Body of pancreas (tissue), 4 donors: ENCODE measurements around the gene CAMKK2.

ENCODE experiments used
- POLR2A ChIP-seq, 3 donors: fragments of 450-650 bp; IDR thresholded peaks; one replicate each; pipeline ENCODE4 v1.6.1; 2016; ENCODE audit warnings: antibody characterized with exemption in 3 of 3, mild to moderate bottlenecking in 2 of 3
- TF ChIP-seq, protein P1 (sequence below), 7 experiments: fragments of 450-650 bp in 4 of 7; fragments of 200-600 bp in 3 of 7; sonication (generic) in 3 of 7; IDR thresholded peaks; one replicate each; pipeline ENCODE4 v1.5.1; 2016 to 2019; ENCODE audit warnings: antibody characterized with exemption in 7 of 7

DNA sequence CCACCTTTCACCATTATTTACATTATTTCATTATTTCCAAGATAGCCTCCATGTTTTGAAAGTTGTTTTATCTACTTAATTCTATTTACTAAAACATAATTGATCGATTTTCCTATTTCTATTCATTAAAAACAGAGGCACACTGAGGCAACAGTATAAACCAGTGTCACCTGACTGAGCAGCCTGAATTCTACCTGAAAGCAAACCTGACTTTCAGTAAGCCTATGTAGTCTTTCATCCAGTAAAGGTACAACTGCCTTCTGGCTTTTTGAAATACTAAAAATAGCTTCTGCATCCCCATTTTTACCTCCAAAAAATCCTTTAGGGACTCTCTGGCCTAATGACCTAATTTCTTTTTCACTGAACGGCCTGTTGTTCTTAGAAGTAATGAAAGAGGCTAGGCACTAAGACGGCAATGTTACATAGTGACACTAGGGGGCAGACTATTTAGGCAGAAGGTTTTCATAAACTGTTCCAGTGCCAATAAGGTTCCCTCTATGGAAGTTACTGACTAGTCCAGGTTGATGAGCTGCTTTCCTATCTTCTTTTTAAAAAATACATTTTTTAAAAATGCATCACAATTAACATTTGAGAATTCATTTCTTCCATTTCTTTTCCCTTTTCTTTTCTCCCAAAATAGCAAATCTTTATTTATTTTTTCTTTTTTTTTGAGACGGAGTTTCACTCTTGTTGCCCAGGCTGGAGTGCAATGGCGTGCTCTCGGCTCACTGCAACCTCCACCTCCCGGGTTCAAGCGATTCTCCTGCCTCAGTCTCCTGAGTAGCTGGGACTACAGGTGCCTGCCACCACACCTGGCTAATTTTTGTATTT, 38.2 kb upstream of the CAMKK2 start:
- TF ChIP-seq, protein P1, sequence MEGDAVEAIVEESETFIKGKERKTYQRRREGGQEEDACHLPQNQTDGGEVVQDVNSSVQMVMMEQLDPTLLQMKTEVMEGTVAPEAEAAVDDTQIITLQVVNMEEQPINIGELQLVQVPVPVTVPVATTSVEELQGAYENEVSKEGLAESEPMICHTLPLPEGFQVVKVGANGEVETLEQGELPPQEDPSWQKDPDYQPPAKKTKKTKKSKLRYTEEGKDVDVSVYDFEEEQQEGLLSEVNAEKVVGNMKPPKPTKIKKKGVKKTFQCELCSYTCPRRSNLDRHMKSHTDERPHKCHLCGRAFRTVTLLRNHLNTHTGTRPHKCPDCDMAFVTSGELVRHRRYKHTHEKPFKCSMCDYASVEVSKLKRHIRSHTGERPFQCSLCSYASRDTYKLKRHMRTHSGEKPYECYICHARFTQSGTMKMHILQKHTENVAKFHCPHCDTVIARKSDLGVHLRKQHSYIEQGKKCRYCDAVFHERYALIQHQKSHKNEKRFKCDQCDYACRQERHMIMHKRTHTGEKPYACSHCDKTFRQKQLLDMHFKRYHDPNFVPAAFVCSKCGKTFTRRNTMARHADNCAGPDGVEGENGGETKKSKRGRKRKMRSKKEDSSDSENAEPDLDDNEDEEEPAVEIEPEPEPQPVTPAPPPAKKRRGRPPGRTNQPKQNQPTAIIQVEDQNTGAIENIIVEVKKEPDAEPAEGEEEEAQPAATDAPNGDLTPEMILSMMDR (IDR thresholded peaks at IDR 0.05), result peak; percentile 58 to 94 (median 84)
- TF ChIP-seq POLR2A (IDR thresholded peaks at IDR 0.05), result no peak
